ENCODE data around the gene TMEM88.
A peak's percentile ranks its signal among the peaks of the same experiment; 100 is the strongest.

The TMEM88 gene

DNA sequence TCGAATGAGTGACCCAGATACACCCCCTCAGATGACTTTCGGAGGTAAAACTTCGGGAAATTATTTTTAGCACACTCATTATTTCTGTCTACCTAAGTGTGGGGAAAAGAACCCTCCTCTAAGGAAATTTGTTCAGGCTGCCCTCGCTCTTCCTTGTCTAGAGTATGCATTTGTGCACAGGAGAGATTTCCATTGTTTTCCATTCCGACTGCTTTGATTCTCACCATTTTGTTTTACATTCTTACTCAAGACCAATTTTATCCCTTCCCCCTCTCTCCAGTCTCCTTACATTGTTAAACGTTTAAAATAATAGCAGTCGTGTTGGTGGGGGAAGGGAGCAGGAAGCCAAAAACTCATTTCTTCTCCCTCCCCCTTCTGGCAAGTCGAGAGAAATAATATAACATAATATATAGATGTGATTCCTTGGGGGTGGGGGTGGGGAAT, 32.2 kb downstream of the TMEM88 start:
- DNase-seq = no peak

DNA sequence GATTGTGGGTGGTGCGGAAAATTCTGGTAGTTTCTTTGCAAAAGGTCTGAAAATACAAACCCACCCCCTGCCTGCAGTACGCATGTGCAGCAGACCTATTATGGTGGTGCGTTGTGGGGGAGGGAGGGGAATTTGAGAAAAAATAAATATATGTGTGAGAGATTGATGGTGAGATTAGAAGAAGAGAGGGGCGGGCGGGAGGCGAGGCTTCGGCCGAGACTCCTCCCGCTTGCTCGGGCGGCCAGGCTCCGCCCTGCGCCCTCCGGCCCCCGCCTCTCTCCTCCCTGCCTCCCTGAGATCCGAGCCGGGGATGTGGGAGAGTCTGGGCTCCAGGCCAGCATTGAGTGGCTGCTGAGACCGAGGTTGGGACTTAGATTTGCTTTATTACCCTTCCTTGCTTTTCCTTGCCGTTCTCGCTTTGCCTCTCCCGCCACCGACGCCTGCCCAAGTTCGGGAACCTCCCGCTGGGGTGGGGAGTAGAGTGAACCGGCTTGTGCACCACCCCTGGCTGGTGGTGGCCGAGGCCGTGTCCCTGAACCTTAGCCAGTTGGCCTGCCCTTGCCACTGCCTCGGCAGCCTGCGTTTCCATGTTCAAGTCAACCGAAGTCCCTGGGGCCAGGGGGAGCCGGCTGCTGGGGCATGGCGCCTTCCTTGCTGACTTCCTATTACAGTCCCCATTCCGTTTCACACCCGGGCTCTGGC, 32.8 kb downstream of the TMEM88 start:
- peak; percentile 93 to 97 for DNase-seq

DNA sequence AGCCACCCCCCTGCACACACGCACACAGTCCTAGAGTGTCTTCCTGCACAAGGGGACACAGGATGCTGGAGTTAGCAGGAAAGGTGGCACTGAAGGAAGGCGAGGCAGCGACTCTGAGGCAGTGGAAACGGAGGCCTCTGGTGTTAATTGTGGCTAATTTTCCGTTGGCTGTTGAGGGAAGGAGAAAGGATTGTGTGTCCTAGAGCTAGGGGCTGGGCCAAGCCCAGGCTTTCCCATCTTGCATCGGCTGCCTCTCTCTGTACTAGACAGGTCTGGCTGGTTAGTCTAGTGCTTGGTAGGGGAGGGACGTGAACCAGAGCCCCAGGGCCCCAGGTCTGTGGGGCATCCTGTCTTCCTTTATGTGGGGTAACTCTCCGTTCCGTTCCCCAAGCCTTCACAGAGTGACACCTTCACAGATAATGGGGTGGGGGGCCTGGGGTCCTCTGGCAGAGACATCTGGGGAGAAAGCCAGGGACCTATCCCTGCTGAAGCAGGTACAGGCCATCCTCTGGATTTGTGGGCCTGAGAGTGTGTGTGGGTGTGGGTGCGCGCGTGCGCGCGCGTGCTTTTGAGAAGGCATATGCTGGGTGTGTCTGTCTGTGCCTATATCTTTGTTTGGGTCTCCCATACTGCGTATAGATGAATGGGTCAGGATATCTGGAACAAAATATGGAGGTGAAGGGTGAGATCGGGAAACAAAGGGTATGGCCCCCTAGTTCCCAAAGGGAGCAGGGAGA, 33.5 kb downstream of the TMEM88 start, which contains the start of gene CHD3:
TSS of gene CHD3 (plus strand) at position 606 of the 737 bp plus-strand sequence. CDS start 212 bp downstream, outside the sequence.
- DNase-seq = peak; percentile 15 to 39

DNA sequence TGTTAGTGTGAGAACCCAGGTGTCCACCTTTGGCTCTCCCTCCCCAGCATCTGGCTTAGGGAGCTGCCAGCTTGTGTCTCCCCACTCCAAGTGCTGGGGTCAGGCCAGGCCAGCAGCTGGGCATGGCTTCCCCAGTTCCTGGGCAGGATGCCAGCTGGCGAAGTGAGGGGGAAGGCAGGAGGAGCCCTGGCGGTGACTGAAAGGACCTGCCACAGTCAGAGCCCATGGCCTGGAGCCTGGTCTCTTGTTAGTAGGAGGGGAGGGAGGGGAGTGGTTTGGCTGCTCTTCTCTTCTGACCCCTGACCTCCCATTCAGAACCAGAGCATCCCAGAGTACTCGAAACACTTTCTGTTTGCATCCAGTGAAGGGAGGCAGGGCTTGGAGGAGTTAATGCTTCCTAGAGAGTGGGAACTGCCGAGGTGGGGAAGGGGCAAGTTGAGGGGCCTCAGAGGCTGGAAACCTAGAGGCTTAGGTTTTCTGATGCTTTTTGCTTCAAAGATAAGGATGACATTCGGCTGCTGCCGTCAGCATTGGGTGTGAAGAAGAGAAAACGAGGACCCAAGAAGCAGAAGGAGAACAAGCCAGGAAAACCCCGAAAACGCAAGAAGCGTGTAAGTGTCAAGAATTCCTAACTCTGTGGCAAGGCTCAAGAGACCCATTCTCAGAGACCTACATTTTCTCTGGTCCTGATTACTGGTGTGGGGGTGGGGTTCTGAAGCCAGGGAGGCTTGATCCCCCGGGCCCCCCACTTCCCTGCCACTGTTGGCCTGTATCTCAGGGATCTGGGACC, 34.5 kb downstream of the TMEM88 start:
- peak; percentile 47 to 65 for DNase-seq

DNA sequence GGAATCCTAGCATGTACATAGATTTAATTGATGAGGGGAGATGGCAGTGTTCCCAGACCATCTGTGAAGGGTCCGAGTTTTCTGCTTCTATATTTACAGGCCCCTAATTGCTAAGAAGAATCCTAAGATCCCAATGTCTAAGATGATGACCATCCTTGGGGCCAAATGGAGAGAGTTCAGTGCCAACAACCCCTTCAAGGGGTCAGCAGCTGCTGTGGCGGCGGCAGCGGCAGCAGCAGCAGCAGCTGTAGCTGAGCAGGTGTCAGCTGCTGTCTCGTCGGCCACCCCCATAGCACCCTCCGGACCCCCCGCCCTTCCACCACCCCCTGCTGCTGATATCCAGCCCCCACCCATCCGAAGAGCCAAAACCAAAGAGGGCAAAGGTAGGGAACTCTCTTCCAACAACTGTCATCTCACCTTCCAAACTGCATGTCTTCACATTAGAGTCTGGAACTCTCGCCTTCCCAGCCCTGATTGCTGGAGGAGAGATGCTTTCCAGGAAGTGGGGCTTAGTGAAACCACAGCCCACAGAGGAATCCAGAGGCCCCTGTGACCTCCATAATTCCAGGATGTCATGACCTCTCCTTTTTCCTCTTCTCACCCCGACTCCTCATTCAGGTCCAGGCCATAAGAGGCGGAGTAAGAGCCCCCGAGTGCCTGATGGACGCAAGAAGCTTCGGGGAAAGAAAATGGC, 38.5 kb downstream of the TMEM88 start:
- DNase-seq = no peak

DNA sequence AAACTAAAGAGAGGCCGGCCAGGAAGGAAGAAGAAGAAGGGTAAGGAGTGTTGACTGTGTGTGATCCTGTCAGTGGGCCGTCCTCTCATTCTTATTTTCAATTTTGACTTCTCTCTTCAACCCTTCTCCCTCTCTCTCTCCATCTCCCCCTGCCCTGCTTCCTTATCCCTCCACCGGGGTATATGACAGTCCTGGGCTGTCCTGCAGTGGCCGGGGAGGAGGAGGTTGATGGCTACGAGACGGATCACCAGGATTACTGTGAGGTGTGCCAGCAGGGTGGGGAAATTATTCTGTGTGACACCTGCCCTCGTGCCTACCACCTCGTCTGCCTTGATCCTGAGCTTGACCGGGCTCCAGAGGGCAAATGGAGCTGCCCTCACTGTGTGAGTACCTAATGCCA, 39.4 kb downstream of the TMEM88 start:
- DNase-seq = no peak

DNA sequence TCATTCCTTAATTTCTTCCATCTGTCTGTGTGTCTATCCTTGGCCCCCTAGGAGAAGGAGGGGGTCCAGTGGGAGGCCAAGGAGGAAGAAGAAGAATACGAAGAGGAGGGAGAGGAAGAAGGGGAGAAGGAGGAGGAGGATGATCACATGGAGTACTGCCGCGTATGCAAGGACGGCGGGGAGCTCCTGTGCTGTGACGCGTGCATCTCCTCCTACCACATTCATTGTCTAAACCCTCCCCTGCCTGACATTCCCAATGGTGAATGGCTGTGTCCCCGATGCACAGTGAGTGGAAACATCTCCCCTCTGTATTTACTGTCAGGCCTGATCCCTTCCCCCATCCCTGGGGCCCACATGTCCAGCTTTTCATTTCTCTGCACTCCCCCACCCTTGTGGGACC, 40.0 kb downstream of the TMEM88 start:
- no peak for DNase-seq

DNA sequence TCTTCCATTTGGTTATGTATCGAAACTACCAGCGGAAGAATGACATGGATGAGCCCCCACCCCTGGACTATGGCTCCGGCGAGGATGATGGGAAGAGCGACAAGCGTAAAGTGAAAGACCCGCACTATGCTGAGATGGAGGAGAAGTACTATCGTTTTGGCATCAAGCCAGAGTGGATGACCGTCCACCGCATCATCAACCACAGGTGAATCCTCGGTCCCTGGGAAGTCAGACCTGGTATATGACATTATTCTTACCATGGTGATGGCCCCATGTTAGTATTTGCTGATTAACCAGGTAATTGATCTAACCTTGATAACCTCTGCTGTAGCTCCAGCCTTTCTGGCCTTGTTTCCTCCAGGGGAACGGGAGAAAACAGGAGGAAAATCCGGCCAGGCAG, 42.2 kb downstream of the TMEM88 start:
- no peak for DNase-seq

DNA sequence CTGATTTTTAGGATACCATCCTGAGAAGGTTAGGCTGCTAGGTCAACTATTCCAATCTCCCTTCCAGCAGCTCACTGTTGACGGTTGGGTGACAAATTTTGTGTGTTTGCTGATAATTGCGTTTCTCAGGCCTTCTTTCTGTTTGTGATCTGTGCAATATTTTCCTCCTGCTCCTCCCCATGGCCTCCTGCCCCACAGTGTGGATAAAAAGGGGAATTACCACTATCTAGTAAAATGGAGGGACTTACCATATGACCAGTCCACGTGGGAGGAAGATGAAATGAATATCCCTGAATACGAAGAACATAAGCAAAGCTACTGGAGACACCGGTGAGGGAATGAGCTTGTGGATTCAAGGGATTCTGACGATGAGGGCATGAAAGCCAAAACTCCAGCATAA, 42.9 kb downstream of the TMEM88 start:
- DNase-seq = peak; percentile 34 to 57

DNA sequence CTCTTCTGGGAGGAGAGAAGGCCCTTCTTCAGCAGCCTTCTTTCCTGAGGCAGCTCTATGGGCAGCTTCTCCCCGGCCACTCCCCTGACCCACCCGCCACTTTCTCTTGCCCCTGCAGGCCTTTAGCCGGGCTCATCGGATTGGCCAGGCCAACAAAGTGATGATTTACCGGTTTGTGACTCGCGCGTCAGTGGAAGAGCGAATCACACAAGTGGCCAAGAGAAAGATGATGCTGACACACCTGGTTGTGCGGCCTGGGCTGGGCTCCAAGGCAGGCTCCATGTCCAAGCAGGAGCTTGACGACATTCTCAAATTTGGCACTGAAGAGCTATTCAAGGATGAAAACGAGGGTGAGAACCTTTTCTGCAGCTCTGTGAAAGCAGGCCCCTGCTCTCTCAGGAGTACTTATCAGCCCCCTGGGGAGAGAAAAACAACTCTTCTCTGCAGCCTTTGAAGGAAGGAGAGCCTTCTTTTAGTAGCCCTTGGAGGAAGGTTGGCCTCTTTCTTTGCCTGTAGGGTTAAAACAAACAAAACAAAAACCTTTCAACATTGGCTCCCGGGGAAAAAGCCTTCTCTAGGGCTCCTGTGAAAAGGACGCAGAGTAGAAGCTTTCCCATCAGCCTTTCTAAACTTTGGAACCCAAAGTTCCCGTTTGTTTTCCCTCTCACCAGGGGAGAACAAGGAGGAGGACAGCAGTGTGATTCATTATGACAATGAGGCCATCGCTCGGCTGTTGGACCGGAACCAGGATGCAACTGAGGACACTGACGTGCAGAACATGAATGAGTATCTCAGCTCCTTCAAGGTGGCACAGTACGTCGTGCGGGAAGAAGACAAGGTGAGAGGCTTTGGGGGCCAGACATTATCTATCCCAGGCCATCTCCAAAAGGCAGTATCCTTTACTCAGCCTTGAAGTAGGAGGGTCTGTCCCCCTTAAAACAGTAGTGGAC, 48.6 kb downstream of the TMEM88 start:
- DNase-seq = no peak
